Heart left ventricle (tissue), 16 donors: ENCODE measurements around the gene TAS2R60. TPM values are rescaled to one million over a fixed set of nuclear protein-coding genes. Genes with fewer than 3 reads are reported as not detected.

Experiments used
- ATAC-seq, 4 donors: fragments of 200-7000 bp; cut with Tn5 transposase; one replicate each; pipeline ENCODE4 v1.9.1; 2020 to 2022; ENCODE audit warnings: moderate library complexity in 4 of 4, mild to moderate bottlenecking in 3 of 4, moderate number of reproducible peaks in 1 of 4
- DNase-seq, 5 donors: peaks; one replicate each; pipeline ENCODE4 v3.0.0-alpha.2; 2020
- H3K27ac ChIP-seq, 12 donors: fragments of 200-600 bp; sonication (generic) in 4 of 12; one replicate each; pipeline versions ENCODE4 v1.5.0 to v1.8.0; 2016 to 2022; ENCODE audit warnings: mild to moderate bottlenecking in 2 of 12
- H3K27me3 ChIP-seq, 9 donors: fragments of 200-600 bp; sonication (generic) in 2 of 9; one replicate each; pipeline versions ENCODE4 v1.5.1 to v1.8.0; 2016 to 2022; ENCODE audit warnings: mild to moderate bottlenecking in 3 of 9
- H3K36me3 ChIP-seq, 9 donors: fragments of 200-600 bp; sonication (generic) in 2 of 9; one replicate each; pipeline versions ENCODE4 v1.5.0 to v1.8.0; 2018 to 2022; ENCODE audit warnings: mild to moderate bottlenecking in 2 of 9
- H3K4me1 ChIP-seq, 12 donors: fragments of 200-600 bp; sonication (generic) in 4 of 12; one replicate each; pipeline versions ENCODE4 v1.5.0 to v1.8.0; 2016 to 2022; ENCODE audit warnings: mild to moderate bottlenecking in 3 of 12
- H3K4me3 ChIP-seq, 12 donors: fragments of 200-600 bp; sonication (generic) in 4 of 12; one replicate each; pipeline versions ENCODE4 v1.5.0 to v1.8.0; 2017 to 2022; ENCODE audit warnings: mild to moderate bottlenecking in 9 of 12, moderate library complexity in 4 of 12
- H3K9me3 ChIP-seq, 12 donors: fragments of 200-600 bp; sonication (generic) in 4 of 12; one replicate each; pipeline versions ENCODE4 v1.5.0 to v1.8.0; 2016 to 2022; ENCODE audit warnings: mild to moderate bottlenecking in 1 of 12
- CTCF ChIP-seq, 12 donors: fragments of 200-600 bp; sonication (generic) in 4 of 12; IDR thresholded peaks; one replicate each; pipeline versions ENCODE4 v1.5.0 to v1.8.0; 2018 to 2022; ENCODE audit warnings: antibody characterized with exemption in 12 of 12, mild to moderate bottlenecking in 5 of 12
- POLR2A ChIP-seq, 2 donors: fragments of 450-650 bp; IDR thresholded peaks; one replicate each; pipeline ENCODE4 v1.6.1; 2017; ENCODE audit warnings: antibody characterized with exemption in 2 of 2, mild to moderate bottlenecking in 2 of 2, moderate library complexity in 2 of 2
- WGBS, 4 donors: extraction: QIAGEN DNeasy Blood & Tissue Kit in 2 of 4; methylation state at CpG; one replicate each; pipeline versions ENCODE4 v1.1.5 to v1.1.7; 2013 to 2018; 5-methylcytosine and 5-hydroxymethylcytosine counted together
- intact Hi-C, 10 donors: fragments of 100-400 bp; cut with DNase I; formaldehyde crosslinking; loops; one replicate each; pipeline versions ENCODE4 v1.11.1 to v1.14.2; 2022
- polyA plus RNA-seq, 2 donors: library from polyadenylated mRNA; stranded (reverse); fragments of 200-250 nt; gene quantifications; one replicate each; pipeline ENCODE4 v1.2.3, GENCODE V29; 2013
- total RNA-seq, 9 donors: library from RNA; depleted of rRNA in 2 of 9; stranded (reverse); fragments of >200 nt in 2 of 9; fragmentation: NEBNext Ultra II Directional in 3 of 9; extraction: Animal tissue kit (Norgen Biotek cat#: 25700) in 3 of 9; gene quantifications; one replicate each; pipeline versions ENCODE4 v1.1.0 to v1.2.4, GENCODE V29; 2016 to 2023
- donor health status: ischemic (EF 13 %, LVEDD 7.1; RV severe dilation, severe dysfunction).
- donor health status: healthy with polysubstance abuse.
- donor health status: DM: no; HTN: yes; CAD: no.
- donor health status: DM: no; HTN: no; CAD: no.
- donor health status: ischemic (EF 25% LVEDD 6.9; RV normal size, moderate dysfunction).
- donor health status: ischemic (EF 25% LVEDD 5.7; RV mildly dilated, moderate dysfunction).
- donor health status: healthy.
- donor health status: DM: yes; HTN: yes; CAD: no.
- donor health status: ischemic (EF 35%, LVEDD 5.7; RV mildly dilated, moderate dysfunction).
- donor health status: nonischemic (EF 11% LVEDD 7.7; RV severe dilation, severe dysfunction).
- donor health status: DM: yes; HTN: yes; CAD: no.
- donor health status: PGD.
- donor health status: ischemic (EF 29% LVEDD 5.4; RV normal size, mild dysfunction).
- donor health status: nonischemic (EF 23%, LVEDD 6.1; RV moderate dilation, normal function).

The TAS2R60 gene
- total and polyA plus RNA-seq, 11 donors: not detected

GRCh38 chr7:143487061-143487460, 43.8 kb downstream of the TAS2R60 start:
- Histone ChIP-seq H3K9me3 (no peaks in the 10 kb centered on the region), H3K27ac (peak overlapping the region in 8 of 12 donors; percentile 3 to 89 (median 25)), H3K4me1 (peaks cover 0 to 52% (median 5%) of the 10 kb centered on the region in 12 donors), H3K4me3 (peak overlapping the region in 1 of 12 donors; percentile 3), H3K36me3 (no peaks in the 10 kb centered on the region), H3K27me3 (no peaks in the 10 kb centered on the region)
- TF ChIP-seq CTCF (IDR thresholded peaks at IDR 0.05) (no peak), POLR2A (IDR thresholded peaks at IDR 0.05) (no peak)
- ATAC-seq (no peak), DNase-seq (no peak)
- WGBS, 4 donors: 67 to 83% (median 73%) methylated on average over 2 of the region's 2 CpGs
- intact Hi-C loops: no loop called here

GRCh38 chr7:143487566-143487965, 44.3 kb downstream of the TAS2R60 start:
- DNase-seq (peak; percentile 45 to 80 (median 61)), ATAC-seq (peak; percentile 59 to 81 (median 69))
- Histone ChIP-seq H3K4me3 (no peak overlapping the region), H3K27me3 (no peaks in the 10 kb centered on the region), H3K9me3 (no peaks in the 10 kb centered on the region), H3K36me3 (no peaks in the 10 kb centered on the region), H3K27ac (peak overlapping the region in 4 of 12 donors; percentile 6 to 89 (median 25)), H3K4me1 (peaks cover 0 to 57% (median 6%) of the 10 kb centered on the region in 12 donors)
- 27 to 36% (median 28%) methylated on average over 5 of the region's 5 CpGs for WGBS, 4 donors
- TF ChIP-seq CTCF (IDR thresholded peaks at IDR 0.05) (no peak), POLR2A (IDR thresholded peaks at IDR 0.05) (no peak)
- intact Hi-C loops: no loop called here

DNA sequence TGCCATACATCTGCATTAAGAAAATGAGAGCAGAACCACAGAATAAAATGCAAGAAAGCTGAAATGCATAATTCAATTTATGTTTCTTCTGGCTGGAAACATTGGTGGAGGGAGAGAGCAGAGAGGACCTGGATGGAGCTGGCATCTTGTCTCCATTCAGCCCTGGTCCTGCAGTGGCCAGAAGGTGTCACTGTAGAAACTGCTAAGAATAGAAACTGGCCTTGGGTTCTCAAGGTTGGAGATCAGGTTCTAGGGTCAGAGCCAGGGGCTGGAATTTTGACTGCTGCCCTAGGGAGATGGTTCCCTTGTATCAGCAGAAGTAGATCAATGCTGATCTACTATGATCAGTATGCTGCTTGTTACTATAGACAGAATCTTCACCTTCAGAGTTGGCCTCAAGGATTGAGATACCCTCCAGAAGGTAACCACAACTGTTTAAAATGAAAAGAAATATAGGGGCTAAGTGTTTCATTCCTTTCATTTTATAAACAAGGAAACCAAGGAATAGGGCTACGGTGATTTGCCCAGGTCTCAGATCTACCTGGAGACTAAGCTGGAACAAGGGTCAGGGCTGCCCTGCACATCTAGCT, 47.6 kb downstream of the TAS2R60 start:
- WGBS, 4 donors: 49 to 100% (median 95%) methylated on average over 1 of the region's 1 CpG
- peak; percentile 30 to 70 (median 52) for TF ChIP-seq CTCF (IDR thresholded peaks at IDR 0.05)
- TF ChIP-seq POLR2A (IDR thresholded peaks at IDR 0.05): no peak
- ATAC-seq (peak in 3 of 4 donors; percentile 40 to 66 (median 53)), DNase-seq (peak in 4 of 5 donors; percentile 23 to 54 (median 34))
- Histone ChIP-seq H3K4me1 (peaks cover 0 to 60% (median 9%) of the 10 kb centered on the region in 12 donors), H3K27me3 (no peaks in the 10 kb centered on the region), H3K9me3 (no peaks in the 10 kb centered on the region), H3K4me3 (no peak overlapping the region), H3K27ac (no peak overlapping the region), H3K36me3 (no peaks in the 10 kb centered on the region)
- intact Hi-C loops: loop anchor here in 2 of 10 donors (1.0 to 10.0 kb wide), 3 partner anchors 11 to 246 kb away; no protein-coding TSS in a partner anchor

- Histone ChIP-seq H3K4me1 (peaks cover 0 to 50% (median 9%) of the 10 kb centered on the region in 12 donors), H3K27ac (peak overlapping the region in 6 of 12 donors; percentile 6 to 53 (median 41)), H3K9me3 (no peaks in the 10 kb centered on the region), H3K27me3 (no peaks in the 10 kb centered on the region), H3K36me3 (no peaks in the 10 kb centered on the region), H3K4me3 (no peak overlapping the region)
- WGBS, 4 donors: 59 to 76% (median 70%) methylated on average over 2 of the region's 2 CpGs
- TF ChIP-seq POLR2A (IDR thresholded peaks at IDR 0.05) (no peak), CTCF (IDR thresholded peaks at IDR 0.05) (no peak)
- DNase-seq (no peak), ATAC-seq (peak in 3 of 4 donors; percentile 61 to 82 (median 81))
- intact Hi-C loops: loop anchor here in 2 of 10 donors (10.0 kb wide), 2 partner anchors 67 to 247 kb away; no protein-coding TSS in a partner anchor
Measured at GRCh38 chr7:143492043-143492471, 48.8 kb downstream of the TAS2R60 start.
